ENCODE results near the gene HACD1.
"Not testable (repeated sequence)": the region's sequence is repeated elsewhere in the genome, so short reads cannot be mapped to it uniquely, and the experiment has no call there.

Gene HACD1

DNA sequence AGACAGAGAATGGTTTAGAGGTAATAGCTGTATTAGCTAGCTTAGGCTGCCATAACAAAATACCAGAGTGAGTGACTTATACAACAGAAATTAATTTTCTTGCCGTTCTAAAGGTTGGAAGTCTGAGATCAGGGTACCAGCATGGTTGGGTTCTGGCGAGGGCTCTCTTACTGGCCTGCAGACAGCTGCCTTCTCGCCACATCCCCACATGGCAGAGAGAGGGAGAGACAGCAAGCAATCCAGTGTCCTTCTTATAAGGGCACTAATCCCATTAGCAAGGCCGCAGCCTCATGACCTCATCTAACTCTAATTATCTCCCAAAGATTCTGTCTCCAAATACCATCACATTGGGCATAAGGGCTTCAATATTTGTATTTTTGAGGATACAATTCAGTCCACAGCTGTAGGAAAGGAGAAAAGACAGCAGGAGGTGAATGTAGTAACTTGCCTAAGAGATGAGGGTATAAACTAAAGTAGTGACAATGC is 23.2 kb upstream of the HACD1 start:
- DNase-seq = no peak

DNA sequence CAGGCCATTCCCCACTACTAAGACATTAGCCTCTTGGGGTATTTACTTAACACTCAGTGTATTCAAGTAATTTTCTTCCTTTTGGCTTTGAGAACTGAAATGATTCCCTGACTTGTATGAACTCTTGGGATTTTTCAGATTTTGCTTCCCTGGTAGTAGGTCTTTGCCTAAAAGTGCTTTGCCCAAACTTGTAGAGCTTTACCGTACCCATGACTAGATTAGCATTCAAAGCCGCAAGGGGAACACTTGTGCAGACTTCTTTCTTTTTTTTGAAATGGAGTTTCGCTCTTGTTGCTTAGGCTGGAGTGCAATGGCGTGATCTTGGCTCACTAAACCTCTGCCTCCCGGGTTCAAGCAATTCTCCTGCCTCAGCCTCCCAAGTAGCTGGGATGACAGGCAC is 20.7 kb upstream of the HACD1 start:
- no peak for DNase-seq

DNA sequence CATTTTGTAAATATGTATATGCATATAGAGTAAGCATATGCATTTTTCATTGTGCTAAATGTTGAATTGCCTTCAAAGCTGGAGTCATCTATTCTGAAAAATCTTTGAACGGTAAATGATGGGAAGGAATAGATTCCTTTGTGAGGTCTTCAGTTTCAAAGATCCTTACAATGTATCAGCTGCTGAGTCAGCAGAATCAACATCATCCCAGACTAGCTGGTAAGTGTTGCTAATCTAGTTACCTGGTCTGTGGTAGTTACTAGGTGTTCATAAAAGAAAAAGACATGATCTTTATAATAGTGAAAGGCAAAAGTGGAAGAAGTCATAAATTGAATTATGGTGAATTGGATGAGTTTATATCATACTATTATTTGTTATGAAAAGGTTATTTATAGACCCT is 16.2 kb upstream of the HACD1 start:
- DNase-seq = no peak

DNA sequence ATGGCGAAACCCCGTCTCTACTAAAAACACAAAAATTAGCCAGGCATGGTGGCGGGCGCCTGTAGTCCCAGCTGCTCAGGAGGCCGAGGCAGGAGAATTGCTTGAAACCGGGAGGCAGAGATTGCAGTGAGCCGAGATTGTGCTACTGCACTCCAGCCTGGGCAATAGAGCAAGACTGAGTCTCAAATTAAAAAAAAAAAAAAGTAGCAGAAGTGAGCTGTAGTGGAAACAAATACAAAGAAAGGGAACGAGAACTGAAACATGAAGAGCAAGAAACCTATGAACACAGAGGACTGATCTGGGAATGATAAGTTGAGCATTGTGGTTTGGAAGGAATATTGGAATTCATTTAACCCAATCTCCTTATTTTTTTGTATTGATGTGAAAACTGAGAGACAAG is 15.4 kb upstream of the HACD1 start:
- DNase-seq = not testable (repeated sequence)

DNA sequence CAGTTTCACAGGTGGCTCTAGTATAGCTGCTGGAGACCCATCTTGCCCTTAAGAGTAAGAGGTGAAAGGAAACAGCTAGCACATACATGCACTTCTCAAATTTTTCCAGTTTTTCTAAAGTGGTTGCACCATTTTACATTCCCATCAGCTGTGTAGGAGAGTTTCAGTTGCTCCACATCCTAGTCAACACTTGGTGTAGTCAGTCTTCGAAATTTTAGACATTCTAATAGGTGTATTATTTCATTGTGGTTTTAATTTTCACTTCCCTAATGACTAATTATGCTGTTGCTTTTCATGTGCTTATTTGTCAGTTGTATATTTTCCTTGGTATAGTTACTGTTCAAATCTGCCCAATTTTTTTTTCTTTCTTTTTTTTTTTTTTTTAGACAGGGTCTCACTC is 9.5 kb upstream of the HACD1 start:
- no peak for DNase-seq

DNA sequence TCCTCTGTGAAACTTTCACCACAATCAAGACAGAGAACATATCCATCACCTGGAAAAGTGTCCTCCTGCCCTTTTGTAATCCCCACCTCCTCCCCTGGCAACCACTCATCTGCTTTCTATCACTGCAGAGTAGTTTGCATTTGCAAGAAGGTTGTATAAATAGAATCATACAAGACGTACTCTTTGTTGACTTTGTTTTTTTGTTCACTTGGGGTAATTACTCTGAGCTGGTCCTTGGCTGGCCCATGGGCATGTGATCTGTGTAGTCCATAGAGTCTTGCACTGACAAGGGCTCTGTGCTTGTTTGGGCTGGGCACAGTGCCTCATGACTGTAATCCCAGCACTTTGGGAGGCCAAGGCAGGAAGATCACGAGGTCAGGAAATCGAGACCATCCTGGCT is 7.8 kb upstream of the HACD1 start:
- DNase-seq = no peak

DNA sequence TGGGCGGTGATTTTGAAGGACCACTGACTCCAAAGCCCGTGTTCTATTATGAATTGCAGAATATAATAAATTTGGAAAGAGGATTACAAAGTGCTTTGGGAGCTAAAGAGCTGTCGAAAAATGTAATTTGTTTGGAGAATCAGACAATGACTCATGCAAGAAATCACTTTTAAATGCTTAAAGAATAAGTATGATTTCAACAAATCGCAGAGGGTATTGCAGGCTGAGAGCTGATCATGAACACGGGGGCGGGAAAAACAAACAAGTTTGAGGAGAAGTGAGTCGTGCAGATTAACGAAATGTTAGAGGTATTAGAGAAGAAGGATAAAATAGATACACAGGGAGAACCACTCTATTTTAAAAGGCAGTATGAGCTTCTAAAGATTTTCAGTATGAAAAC is 4.9 kb upstream of the HACD1 start:
- no peak for DNase-seq

DNA sequence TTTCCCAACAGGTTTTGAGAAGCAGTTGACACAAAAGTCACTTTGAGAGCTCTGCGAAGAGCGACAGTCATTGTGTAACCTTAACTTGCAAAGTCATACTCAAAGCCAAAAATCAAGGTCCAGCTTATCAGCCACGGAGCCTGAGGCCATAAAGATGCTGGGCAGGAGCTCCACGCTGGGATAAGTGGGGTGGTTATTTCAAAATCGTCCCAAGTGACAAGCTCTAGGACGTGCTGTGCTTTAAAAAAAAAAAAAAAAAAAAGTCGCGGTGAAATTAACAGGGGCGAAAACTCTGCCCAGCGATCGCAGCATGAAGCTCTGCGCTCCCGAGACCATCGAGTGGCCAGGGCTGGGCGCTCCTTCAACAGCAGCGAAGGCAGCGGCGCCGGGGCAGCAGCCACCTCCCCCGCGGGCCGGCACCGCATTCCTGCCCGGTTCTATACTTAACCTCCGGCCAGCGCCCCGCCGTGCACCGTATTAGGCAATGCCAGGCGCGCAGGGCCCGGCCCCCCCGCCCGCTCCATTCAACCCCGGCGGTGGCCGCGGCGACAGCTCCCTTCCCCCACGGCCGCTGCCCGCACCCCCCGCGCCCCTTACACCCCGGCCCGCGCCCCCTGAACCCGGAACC is 657 bp downstream of the HACD1 start:
- DNase-seq = no peak

DNA sequence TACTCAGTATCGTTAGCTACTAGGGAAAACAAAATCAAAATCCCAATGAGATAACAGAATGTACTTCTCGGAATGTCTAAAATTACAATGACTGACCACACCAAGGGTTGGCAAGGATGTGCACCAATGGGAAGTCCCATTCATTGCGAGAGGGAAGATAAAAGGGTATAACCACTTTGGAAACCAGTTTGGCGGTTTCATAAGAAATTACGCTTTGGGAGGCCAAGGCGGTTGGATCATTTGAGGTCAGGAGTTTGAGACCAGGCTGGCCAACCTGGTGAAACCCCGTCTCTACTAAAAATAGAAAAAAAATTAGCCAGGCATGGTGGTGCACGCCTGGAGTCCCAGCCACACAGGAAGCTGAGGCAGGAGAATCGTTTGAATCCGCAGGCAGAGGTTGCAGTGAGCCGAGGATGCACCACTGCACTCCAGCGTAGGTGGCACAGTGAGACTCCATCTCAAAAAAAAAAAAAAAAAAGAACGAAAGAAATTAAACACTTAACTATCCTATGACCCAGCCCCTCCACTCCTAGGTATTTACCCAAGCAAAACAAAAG is 7.6 kb downstream of the HACD1 start:
- peak; percentile 62 for DNase-seq

DNA sequence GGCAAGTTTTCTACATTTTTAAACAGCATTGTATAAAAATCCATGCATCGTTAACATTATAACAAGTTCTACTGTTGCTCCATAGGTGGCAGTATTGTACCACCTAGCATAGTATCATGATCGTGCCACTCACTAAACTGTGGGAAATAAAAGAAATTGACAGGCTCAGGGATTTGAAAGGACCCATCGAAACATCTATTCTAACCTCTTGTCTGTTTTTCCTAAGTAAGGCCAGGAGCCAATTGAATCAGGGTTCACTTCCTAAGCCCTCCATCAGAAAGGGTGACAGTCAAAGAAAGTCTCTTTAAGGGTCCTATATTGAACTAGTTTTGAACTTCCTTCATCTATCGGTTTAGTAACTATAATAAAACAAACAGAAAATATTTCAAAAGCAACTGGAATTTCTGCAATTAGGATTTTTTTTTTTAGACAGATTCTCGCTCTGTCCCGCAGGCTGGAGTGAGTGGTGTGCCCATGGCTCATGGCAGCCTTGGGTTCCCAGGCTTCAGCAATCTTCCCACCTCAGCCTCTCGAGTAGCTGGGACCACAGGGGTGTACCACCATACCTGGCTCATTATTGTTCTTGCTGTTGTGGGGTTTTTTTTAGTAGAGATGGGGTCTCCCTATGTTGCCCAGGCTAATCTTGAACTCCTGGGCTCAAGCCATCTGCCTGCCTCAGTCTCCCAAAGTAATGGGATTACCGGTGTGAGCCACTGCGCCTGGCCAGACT is 9.4 kb downstream of the HACD1 start:
- peak; percentile 34 for DNase-seq

DNA sequence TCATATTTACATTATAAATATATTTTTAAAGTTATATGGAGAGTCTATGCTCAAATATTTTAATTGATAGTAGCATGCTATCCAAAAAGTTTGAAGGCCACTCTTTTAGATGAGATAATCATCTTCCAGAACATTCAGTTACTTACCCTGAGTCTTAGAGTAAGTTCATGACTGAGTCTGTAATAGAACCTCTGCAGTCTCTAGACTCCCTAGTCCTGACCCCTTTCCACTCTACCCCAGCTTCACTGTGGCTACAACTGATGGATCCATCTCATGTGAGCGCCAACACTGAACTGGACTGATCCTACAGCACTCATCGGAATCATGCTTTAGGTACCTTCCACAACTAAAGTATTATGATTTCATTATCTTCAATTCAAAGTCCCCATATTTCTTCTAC is 10.1 kb downstream of the HACD1 start:
- DNase-seq = no peak

DNA sequence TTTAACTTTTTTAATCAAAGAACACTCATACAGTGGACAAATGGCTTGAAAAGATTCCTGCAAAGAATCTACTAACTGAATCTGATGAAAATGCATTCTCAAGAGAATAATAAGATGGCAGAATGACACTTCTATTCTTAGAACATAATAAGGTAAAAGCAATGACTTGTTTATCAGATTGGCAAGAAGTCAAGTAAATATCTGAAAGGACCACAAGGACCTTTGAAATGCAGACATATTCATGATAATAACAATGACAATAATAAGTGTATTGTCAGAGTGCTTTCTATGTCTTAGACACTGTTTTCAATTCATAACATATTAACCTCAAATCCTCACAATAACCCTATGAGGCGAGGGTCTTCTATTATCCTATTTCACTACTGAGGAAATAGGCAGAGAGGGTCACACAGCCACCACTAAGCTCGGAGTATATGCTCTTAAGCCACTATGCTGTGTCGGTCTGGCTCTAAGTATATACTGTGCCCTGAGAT is 10.6 kb downstream of the HACD1 start:
- no peak for DNase-seq

DNA sequence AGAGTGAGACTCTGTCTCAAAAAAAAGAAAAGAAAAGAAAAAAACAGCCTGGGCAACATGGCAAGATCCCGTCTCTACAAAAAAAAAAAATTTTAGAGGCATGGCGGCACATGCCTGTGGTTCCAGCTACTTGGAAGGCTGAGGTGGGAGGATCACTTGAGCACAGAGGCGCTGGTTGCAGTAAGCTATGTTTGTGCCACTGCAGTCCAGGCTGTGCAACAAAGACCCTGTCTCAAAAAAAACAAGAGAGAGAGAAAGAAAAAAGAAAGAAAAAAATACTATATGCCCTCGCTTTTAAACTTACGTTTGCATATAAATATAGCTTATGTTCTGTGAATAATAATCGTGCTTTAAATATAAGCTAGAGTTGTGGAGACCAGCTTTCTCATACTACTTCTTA is 11.2 kb downstream of the HACD1 start:
- DNase-seq = no peak

DNA sequence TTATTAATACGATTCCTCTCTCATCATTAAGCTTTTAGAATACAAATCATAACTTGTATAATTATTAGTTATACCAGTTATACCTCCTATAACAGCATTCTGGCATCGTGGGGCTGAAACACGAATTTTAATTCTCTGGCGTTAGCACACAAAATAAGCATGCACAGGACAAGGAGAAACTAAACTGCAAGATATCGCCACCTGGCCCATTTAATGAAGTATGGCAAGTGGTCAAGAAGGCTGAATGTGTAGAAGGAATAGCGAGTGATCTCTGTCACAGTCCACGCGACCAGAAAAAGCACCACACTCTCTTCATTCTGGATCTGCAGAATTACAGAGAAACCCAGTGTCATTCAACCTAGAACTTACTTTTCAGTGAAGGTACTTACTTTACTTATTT is 18.1 kb downstream of the HACD1 start:
- DNase-seq = no peak

DNA sequence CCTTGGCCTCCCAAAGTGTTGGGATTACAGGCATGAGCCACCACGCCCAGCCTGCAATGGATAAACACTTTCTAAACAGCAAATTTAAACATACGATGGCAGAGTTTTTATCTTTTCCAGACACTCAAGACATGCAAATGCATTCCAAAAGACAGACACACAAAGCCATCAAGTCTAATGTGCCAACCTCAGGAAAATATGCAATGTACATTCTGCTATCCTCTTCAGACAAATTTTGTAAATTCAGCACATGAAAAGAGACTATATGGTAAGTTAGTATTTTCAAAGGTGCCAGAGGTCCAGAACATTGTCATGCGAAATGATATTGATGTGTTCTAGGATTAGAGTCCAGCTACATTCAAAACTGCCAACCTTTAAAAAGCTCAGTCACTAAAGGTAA is 19.8 kb downstream of the HACD1 start:
- DNase-seq = no peak

DNA sequence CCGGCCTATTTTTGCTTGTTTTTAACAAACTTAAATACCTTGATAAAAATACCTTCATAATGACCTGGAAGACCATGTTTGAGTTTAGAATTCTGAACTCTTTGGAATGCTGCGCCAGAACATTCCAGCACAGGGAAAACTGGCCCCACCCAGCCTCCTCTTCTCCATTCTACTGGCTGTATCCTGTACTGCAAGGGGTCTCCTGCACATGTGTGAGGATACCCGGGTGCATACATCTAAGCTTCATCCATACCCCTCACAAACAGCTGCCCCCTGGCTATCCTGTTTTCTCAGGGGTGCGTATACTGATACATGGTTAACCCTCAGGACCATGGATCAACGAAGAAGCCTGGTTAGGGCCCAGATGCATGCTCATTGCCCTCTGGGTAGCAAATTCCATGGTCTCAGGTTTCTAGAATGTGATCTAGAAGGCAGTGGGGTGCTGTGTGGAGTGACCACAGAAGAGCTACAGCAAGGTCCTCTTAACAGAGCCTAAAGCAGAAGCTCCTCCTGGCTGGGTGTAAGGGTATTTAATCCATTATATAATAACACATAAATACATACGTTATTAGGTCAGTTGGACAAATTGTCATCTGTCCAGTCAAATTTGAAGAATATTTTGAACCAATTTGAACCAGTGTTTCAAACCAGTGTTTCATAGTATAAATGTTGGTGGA is 26.1 kb downstream of the HACD1 start:
- DNase-seq = no peak

DNA sequence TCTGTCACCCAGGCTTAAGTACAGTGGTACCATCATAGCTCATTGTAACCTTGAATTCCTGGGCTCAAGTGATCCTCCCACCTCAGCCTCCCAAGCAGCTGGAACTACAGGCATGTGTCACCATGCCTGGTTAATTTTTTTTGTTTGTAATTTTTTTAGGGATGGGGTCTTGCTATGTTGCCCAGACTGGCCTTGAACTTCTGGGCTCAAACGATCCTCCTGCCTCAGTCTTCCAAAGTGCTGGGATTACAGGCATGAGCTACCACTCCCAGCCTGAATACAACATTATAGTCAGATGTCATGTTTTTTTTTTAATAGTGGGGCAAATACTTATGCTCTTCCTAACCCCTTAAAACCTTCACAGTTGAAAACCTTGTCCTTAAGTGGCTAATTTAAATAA is 27.9 kb downstream of the HACD1 start:
- not testable (repeated sequence) for DNase-seq

DNA sequence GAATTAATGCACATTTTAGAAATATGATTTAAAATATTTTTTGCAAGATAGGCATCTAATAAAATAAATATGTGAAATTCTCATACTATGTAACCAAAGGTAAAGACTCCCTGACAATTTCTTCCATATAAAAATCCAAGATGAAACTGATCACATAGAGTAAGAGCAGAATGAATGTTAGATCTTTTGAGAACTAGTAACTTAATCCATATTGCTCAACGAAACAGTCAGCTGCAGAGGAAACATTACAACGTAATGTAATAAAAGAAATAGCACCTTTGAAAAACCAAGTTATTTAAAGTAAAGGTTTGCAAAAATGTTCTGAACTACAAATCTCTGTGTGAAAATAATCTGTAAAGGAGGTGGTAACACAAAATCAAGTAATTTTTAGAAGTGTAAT is 28.8 kb downstream of the HACD1 start:
- DNase-seq = no peak

DNA sequence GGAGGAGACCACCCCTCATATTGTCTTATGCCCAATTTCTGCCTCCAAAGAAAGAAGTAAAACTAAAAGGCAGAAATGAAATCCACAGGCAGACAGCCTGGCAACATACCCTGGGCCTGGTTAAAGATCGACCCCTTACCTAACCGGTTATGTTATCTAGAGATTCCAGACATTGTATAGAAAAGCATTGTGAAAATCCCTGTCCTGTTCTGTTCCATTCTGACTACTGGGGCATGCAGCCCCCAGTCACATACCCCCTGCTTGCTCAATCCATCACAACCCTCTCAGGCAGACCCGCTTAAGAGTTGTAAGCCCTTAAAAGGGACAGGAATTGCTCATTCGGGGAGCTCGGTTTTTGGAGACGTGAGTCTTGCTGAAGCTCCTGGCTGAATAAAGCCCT is 29.9 kb downstream of the HACD1 start:
- DNase-seq = not testable (repeated sequence)

DNA sequence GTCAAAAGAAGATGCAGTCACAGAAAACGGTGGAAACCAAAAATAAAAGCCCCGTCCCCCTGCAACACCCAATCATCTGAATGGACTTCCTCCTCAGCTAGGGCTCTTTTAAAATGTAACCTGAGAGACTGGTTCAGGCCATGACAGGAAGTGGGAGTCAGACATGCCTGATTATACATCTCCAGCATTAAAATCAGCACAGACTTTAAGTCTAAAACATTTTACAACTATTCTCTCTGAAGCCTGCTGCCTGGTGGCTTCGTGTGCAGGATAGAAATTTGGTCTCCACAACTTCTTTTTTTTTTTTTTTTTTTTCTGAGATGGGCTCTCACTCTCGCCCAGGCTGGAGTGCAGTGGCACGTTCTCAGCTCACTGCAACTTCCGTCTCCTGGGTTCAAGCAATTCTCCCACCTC is 30.3 kb downstream of the HACD1 start:
- DNase-seq = no peak

DNA sequence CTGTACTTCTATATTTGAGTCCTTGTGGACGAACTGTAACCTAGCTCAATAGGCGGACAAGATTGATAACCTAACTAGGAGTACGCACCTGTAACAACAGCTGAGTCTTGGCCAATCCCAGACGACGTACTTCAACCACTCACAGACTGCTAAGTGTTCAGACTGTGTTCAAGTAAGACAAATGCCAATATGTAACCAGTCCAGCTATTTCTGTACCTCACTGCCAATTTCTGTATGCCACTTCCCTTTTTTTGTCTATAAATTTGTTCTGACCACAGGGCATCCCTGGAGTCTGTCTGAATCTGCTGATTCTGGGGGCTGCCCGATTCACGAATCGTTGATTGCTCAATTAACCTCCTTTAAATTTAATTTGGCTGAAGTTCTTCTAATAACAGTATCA is 32.2 kb downstream of the HACD1 start:
- DNase-seq = no peak

DNA sequence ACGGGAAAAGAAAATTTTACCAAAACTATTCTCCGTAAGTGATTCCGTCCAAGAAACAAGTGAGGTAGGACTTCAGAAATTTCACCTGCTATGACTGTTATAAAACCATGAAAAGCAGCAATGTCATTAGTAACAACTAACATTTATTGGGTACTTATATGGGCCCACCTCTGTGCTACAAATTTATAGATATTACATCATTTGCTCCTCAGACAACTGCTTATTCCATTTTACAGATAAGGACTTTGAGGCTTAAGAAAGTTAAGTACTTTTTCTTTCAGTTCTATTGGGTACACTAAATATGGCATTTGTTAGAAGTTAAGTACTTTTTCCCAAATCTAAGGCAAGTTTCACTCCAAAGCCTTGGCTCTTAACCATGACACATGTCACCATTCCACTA is 36.3 kb downstream of the HACD1 start:
- DNase-seq = no peak

DNA sequence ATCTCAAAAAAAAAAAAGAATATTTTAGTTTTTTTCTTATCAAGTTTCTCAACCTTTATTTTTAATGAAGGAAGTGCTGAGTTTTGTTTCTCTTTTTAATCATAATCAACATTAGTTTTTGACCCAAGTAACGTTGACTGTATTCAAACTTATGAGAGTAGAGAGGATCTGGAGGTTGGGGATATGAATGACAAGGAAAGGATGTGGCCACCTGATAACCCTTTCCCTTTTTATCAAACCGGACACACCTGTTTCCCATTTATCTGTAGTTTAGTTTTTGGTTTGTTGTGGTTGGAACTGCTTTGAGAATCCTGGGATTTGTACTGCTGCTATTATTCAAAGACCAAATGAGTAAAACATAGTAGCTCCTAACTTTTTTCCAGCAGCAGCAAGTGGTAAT is 38.6 kb downstream of the HACD1 start:
- no peak for DNase-seq

DNA sequence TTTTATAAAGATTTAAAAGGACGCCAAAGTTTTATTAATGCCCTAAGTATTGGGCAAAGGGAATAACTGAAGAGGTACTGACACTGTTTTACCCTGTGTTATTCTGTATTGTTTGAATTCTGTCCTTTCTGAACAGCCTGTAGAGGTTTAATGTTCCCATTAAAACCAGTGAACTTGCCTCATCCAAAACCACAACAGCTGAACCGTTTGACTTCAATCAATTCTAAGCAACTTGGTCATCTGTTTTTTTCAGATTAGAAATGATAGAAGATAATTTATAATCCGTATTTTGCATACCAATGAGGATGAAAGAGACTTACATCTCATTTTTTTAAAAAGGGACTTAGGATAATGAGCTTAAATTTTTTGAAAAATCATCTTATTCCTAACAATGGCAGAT is 40.4 kb downstream of the HACD1 start:
- no peak for DNase-seq

All from NCI-H2171 treated with DMSO at 0.1 percent for 48 hours (cell line).